Skin of body (tissue), 2 donors: Measurements from ENCODE around the gene GPM6B. TPM values are rescaled to one million over a fixed set of nuclear protein-coding genes. Genes with fewer than 3 reads are reported as not detected.
A peak's percentile ranks its signal among the peaks of the same experiment; 100 is the strongest.
"Not testable (repeated sequence)": the region's sequence is repeated elsewhere in the genome, so short reads cannot be mapped to it uniquely, and the experiment has no call there.

Source experiments
- DNase-seq: peaks from one replicate; lab custom pipeline; 2025; lab: John Stamatoyannopoulos, UW
- total RNA-seq: library from RNA; depleted of rRNA; stranded (reverse); fragments of >200 nt; gene quantifications from one replicate; pipeline ENCODE4 v1.2.3, GENCODE V29; 2014

GPM6B gene
- total RNA-seq, 1 donor from 2014 or later, result 17.5 TPM

DNA sequence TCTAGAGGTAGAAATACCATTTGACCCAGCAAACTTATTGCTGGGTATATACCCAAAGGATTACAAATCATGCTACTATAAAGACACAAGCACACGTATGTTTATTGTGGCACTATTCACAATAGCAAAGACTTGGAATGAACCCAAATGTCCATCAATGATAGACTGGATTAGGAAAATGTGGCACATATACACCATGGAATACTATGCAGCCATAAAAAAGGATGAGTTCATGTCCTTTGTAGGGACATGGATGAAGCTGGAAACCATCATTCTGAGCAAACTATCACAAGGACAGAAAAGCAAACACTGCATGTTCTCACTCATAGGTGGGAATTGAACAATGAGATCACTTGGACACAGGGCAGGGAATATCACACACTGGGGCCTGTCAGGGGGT is 86.4 kb downstream of the GPM6B start:
- not testable (repeated sequence) for DNase-seq

DNA sequence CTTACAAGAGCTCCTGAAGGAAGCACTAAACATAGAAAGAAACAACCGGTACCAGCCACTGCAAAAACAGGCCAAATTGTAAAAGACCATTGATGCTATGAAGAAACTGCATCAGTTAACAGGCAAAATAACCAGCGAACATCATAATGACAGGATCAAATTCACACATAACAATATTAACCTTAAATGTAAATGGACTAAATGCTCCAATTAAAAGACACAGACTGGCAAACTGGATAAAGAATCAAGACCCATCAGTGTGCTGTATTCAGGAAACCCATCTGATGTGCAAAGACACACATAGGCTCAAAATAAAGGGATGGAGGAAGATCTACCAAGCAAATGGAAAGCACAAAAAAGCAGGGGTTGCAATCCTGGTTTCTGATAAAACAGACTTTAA is 90.3 kb downstream of the GPM6B start:
- DNase-seq, result not testable (repeated sequence)

DNA sequence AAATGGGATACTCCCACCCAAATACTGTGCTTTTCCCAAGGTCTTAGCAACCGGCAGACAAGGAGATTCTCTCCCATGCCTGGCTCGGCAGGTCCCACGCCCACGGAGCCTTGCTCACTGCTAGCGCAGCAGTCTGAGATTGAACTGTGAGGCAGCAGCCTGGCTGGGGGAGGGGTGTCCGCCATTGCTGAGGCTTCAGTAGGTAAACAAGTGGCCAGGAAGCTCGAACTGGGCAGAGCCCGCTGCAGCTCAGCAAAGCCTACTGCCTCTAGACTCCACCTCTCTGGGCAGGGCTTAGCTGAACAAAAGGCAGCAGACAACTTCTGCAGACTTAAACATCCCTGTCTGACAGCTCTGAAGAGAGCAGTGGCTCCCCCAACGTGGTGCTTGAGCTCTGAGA is 92.0 kb downstream of the GPM6B start:
- not testable (repeated sequence) for DNase-seq

DNA sequence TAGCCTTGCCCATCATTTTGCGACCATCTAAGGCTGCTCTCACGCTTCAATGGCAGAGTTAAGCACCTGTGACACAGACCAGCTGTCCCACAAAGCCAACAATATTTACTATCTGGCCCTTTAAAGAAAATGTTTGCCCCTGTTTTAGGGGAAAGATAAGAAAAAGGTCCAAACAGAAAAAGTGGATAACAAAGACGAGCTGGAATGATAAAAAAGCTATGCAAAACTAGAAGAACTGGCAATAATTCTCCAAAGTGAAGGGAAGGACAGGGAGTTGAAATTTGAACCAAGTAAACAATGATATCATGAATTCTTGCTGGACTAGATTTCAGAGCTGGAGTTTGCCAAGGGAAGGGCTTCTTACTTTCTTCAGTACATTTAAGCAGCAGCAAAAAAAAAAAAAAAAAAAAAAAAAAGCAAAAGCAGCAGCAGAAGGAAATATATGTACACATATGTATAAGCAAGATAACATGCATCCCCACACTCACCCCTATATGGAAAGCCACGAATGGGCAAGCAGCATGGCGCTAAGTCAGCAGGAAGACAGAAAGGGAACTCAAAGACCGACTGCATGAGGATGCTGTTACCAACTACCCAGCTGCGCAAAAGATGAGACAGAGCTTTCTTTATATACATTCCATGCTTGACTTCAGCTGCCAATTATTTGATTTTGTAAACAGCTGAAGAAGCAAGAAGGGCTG is 94.9 kb downstream of the GPM6B start:
- DNase-seq, result peak; percentile 70

DNA sequence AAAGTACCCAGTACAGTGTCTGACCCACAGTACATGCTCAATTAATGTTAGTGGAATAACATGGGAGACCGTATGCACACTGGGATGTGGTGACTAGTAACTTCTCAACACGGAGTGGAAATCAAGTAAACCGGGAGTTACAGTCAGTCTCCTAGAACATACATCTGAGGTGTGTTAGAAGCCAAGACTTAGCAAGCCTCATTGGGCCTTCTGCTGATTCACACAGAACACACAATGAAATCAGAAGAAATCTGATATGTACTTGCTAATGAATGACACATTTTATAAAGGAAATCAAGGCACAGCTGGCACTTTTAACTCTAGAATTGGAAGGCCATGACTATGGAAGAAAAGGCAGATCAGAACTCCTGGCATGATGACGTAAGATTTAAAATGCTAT is 95.5 kb downstream of the GPM6B start:
- no peak for DNase-seq

Other genes starting within 250 kb of the GPM6B start
- 21.2 TPM for gene EGFL6, start 247.5 kb downstream of the GPM6B start, total RNA-seq
- 5.3 TPM for gene TCEANC, start 164.0 kb downstream of the GPM6B start, total RNA-seq
- 37.2 TPM for gene RAB9A, start 128.0 kb downstream of the GPM6B start, total RNA-seq
- 22.5 TPM for gene TRAPPC2, start 82.5 kb downstream of the GPM6B start, total RNA-seq
- 24.5 TPM for gene OFD1, start 82.3 kb downstream of the GPM6B start, total RNA-seq
- 12.8 TPM for gene GEMIN8, start 212.8 kb upstream of the GPM6B start, total RNA-seq